Peyer's patch (tissue), 4 donors: ENCODE results near the gene USP40.

Experiments used
- POLR2A ChIP-seq, 2 donors: fragments of 450-650 bp; IDR thresholded peaks; one replicate each; pipeline ENCODE4 v1.5.1; 2017; ENCODE audit warnings: antibody characterized with exemption in 2 of 2, mild to moderate bottlenecking in 2 of 2, moderate library complexity in 2 of 2
- TF ChIP-seq, protein P1 (sequence below), 6 experiments: fragments of 450-650 bp in 4 of 6; fragments of 200-600 bp in 2 of 6; sonication (generic) in 1 of 6; IDR thresholded peaks; one replicate each; pipeline ENCODE4 v1.5.1; 2017 to 2019; ENCODE audit warnings: antibody characterized with exemption in 6 of 6, mild to moderate bottlenecking in 3 of 6, moderate library complexity in 1 of 6

DNA sequence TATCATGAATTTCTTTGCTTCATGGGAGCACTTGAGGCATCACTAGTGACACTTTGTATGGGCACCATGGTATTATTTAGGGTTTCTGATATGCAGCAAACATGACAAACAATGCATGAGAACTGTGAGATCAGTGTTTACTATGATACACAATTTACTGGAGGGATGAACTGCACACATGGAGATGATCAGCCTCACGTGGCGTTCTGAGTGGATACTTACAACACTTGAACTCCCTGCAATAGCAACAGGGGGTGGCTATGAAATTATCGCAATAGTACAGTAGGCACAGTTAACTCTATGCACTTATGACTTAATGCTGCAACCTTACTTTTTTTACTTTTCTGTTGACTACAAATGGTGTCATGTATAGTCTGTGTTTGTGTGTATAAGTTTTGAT is 32.4 kb upstream of the USP40 start:
- TF ChIP-seq, protein P1, sequence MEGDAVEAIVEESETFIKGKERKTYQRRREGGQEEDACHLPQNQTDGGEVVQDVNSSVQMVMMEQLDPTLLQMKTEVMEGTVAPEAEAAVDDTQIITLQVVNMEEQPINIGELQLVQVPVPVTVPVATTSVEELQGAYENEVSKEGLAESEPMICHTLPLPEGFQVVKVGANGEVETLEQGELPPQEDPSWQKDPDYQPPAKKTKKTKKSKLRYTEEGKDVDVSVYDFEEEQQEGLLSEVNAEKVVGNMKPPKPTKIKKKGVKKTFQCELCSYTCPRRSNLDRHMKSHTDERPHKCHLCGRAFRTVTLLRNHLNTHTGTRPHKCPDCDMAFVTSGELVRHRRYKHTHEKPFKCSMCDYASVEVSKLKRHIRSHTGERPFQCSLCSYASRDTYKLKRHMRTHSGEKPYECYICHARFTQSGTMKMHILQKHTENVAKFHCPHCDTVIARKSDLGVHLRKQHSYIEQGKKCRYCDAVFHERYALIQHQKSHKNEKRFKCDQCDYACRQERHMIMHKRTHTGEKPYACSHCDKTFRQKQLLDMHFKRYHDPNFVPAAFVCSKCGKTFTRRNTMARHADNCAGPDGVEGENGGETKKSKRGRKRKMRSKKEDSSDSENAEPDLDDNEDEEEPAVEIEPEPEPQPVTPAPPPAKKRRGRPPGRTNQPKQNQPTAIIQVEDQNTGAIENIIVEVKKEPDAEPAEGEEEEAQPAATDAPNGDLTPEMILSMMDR (IDR thresholded peaks at IDR 0.05): no peak
- TF ChIP-seq POLR2A (IDR thresholded peaks at IDR 0.05): no peak
